A673 (cell line): ENCODE measurements around the gene EPS15. TPM values are rescaled to one million over a fixed set of nuclear protein-coding genes. Genes with fewer than 3 reads are reported as not detected.

Experiments used
- BruUV-seq: library from RNA; stranded (reverse); fragments of 400-500 nt; replicated peaks from 2 replicates; lab custom pipeline; 2021; lab: Mats Ljungman, UMichigan
- CTCF ChIA-PET: fragments of 300-600 bp; sonication (Branson Sonifier 250); formaldehyde crosslinking; loops from one replicate; lab custom pipeline; 2022; ENCODE audit warnings: antibody characterized with exemption; lab: Charles Lee
- POLR2A ChIA-PET: fragments of 300-600 bp; sonication (Branson Sonifier 250); formaldehyde crosslinking; loops from one replicate; lab custom pipeline; 2022; ENCODE audit warnings: antibody characterized with exemption; ENCODE audit not compliant: low non-redundant PET; lab: Charles Lee
- DNase-seq: peaks from one replicate; pipeline ENCODE4 v3.0.0-alpha.2; 2015; ENCODE audit warnings: low spot score
- H3K27ac ChIP-seq: fragments of 200-600 bp; sonication (generic); 2 replicates; pipeline ENCODE4 v1.5.1; 2016; ENCODE audit warnings: mixed run types, low read depth, mild to moderate bottlenecking, mixed read lengths, antibody characterized with exemption, low read length; ENCODE audit not compliant: poor library complexity, severe bottlenecking
- H3K27me3 ChIP-seq: fragments of 200-600 bp; sonication (generic); replicated peaks from 2 replicates; pipeline ENCODE4 v1.6.1; 2017; ENCODE audit warnings: mixed run types, low read depth, mild to moderate bottlenecking, mixed read lengths, antibody characterized with exemption, low read length; ENCODE audit not compliant: insufficient read depth, poor library complexity
- H3K36me3 ChIP-seq: fragments of 200-600 bp; sonication (generic); 2 replicates; pipeline ENCODE4 v1.6.1; 2016; ENCODE audit warnings: mixed run types, mild to moderate bottlenecking, mixed read lengths, antibody characterized with exemption, low read length; ENCODE audit not compliant: insufficient read depth, poor library complexity, severe bottlenecking
- H3K4me1 ChIP-seq: fragments of 200-600 bp; sonication (generic); 2 replicates; pipeline ENCODE4 v1.6.1; 2017; ENCODE audit warnings: mixed run types, mild to moderate bottlenecking, mixed read lengths, antibody characterized with exemption, low read length; ENCODE audit not compliant: insufficient read depth, poor library complexity, severe bottlenecking
- H3K4me3 ChIP-seq: fragments of 200-600 bp; sonication (generic); 2 replicates; pipeline ENCODE4 v1.5.1; 2016; ENCODE audit warnings: low read depth, mixed run types, mild to moderate bottlenecking, mixed read lengths, low read length; ENCODE audit not compliant: poor library complexity, severe bottlenecking
- H3K9me3 ChIP-seq: fragments of 200-600 bp; sonication (generic); 2 replicates; pipeline ENCODE4 v1.6.1; 2016; ENCODE audit warnings: mixed run types, low read depth, mild to moderate bottlenecking, mixed read lengths, antibody characterized with exemption, low read length; ENCODE audit not compliant: poor library complexity, severe bottlenecking
- CTCF ChIP-seq: fragments of 300-800, 200-600 bp; sonication (generic); conservative IDR thresholded peaks from 2 replicates; pipeline ENCODE4 v1.5.1; 2017; ENCODE audit warnings: low read depth, mild to moderate bottlenecking, antibody characterized with exemption, low read length, moderate library complexity, mixed read lengths
- EZH2 ChIP-seq: fragments of 200-600 bp; sonication (generic); IDR thresholded peaks from 2 replicates; pipeline ENCODE4 v1.6.1; 2017; ENCODE audit warnings: borderline replicate concordance, low read depth, mild to moderate bottlenecking, mixed read lengths, antibody characterized with exemption, low read length; ENCODE audit not compliant: poor library complexity, severe bottlenecking
- intact Hi-C: fragments of 100-400 bp; cut with micrococcal nuclease; formaldehyde crosslinking; loops from one replicate; pipeline ENCODE4 v1.10.0; 2022; ENCODE audit not compliant: unreplicated experiment
- total RNA-seq: library from RNA; stranded (reverse); gene quantifications from 2 replicates; pipeline ENCODE4 v1.2.3, GENCODE V29; 2021

The EPS15 gene
- total RNA-seq, 1 experiment from 2014 or later = 50.6 TPM

- Histone ChIP-seq H3K36me3 (no peaks in the 10 kb centered on the region), H3K27me3 (no peaks in the 10 kb centered on the region), H3K4me3 (no peak overlapping the region), H3K27ac (no peak overlapping the region), H3K4me1 (peaks cover 17% of the 10 kb centered on the region), H3K9me3 (no peaks in the 10 kb centered on the region)
- ChIA-PET CTCF (interaction anchor here (0.7 kb wide), 1 partner anchor 624 kb away, joined by 3 read pairs; no protein-coding TSS in a partner anchor), POLR2A (interaction anchor here (0.7 kb wide), 1 partner anchor 729 kb away, joined by 3 read pairs; the partner anchor contains the start of gene BTF3L4)
- no peak for DNase-seq
- no TSS peak for BruUV-seq
- intact Hi-C loops = no loop called here
- TF ChIP-seq EZH2 = no peak
- no peak for TF ChIP-seq CTCF
Measured at GRCh38 chr1:51327386-51327785, 191.7 kb downstream of the EPS15 start.

GRCh38 chr1:51326839-51327238, 192.2 kb downstream of the EPS15 start:
- BruUV-seq = no TSS peak
- Histone ChIP-seq H3K36me3 (no peaks in the 10 kb centered on the region), H3K4me3 (no peak overlapping the region), H3K27ac (no peak overlapping the region), H3K9me3 (no peaks in the 10 kb centered on the region), H3K27me3 (no peaks in the 10 kb centered on the region), H3K4me1 (peaks cover 17% of the 10 kb centered on the region)
- no peak for DNase-seq
- CTCF ChIA-PET = no interaction called here
- intact Hi-C loops = no loop called here
- POLR2A ChIA-PET = no interaction called here
- TF ChIP-seq EZH2 = no peak
- no peak for TF ChIP-seq CTCF

- Histone ChIP-seq H3K9me3 (no peaks in the 10 kb centered on the region), H3K4me1 (peaks cover 10% of the 10 kb centered on the region), H3K27ac (no peak overlapping the region), H3K36me3 (no peaks in the 10 kb centered on the region), H3K4me3 (no peak overlapping the region), H3K27me3 (no peaks in the 10 kb centered on the region)
- POLR2A ChIA-PET = no interaction called here
- intact Hi-C loops = no loop called here
- no peak for DNase-seq
- CTCF ChIA-PET = no interaction called here
- TF ChIP-seq EZH2 (no peak), CTCF (no peak)
- BruUV-seq = no TSS peak
Measured at GRCh38 chr1:51325878-51326755, 192.9 kb downstream of the EPS15 start.
